HG03378 (cell line): Measurements from ENCODE around the gene CNNM2.

Experiments used
- ATAC-seq: cut with Tn5 transposase; IDR thresholded peaks from one replicate; pipeline ENCODE4 v1.9.1; 2021; ENCODE audit warnings: mild to moderate bottlenecking, moderate library complexity; ENCODE audit not compliant: unreplicated experiment

CNNM2 gene

DNA sequence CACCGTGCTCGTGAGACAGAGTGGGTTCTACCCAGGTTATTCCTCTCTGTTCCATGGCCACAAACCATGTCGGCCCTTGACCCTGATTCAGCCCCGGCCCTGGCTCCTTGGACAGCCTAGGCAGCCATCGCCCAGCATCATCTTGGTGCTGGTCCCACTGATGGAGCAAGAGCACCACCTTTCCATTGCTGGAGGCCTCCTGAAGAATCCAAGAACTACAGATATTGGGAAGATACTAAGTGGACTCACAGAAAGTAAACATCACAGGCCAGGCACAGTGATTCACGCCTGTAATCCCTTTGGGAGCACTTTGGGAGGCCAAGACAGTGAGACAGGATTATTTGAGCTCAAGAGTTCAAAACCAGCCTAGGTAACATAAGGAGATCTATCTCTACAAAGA, 149.9 kb downstream of the CNNM2 start:
- no peak for ATAC-seq

DNA sequence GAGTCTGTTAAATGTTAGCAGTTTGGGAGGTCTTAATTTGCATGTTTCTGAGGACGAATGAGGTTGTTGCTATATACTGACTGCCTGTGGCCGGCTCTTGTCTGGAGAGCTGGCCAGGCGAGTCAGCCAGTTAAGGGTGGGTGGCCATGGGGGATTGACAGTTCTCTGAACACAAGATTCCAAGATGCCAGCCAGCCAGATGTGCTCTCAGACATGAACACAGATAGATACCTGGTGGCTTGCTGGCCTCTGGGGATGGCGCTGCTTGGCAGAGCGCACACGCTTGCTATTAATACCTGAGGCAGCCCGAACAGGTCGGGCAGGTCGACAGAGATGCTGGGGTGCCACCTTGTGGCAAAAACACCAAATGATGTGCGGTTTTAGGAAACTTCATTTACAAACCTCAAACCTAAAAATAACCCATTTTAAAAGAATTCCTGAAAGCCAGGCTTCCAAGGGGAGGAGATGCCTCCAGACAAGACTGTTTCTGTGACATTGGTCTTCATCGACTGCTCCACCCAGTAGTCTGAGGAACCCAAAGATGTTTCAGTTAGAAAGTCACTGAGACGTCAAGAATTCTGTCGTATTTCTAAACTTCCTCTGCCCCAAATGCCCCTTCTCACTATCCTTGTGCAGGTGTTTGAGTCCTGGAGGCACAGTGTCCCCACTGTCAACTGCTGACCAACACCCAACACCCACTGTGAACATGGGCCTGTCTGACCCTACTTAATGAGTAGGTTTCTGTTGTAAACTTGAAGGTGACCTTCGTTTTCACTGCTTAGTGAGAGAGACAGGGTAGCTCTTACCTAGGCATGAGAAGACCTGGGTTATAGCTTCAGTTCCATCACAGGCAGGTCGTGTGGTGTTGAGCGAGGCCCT, 151.6 kb downstream of the CNNM2 start:
- ATAC-seq, result peak; percentile 31

DNA sequence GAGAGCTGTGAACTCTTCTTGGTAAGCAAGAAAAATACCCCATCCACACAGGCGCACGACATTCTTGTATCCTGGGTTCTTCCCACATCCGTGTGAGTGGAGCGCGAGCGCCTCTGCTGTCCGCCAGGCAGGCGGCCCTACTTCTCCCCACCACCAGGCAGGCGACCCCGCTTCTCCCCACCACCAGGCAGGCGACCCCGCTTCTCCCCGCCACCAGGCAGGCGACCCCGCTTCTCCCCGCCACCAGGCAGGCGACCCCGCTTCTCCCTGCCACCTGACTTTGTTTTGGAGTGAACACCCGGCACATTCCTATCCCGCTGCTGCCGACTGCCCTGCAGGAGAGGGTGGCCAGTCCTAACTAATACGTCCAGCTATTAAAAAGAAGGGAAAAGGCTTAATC, 154.2 kb downstream of the CNNM2 start:
- no peak for ATAC-seq

DNA sequence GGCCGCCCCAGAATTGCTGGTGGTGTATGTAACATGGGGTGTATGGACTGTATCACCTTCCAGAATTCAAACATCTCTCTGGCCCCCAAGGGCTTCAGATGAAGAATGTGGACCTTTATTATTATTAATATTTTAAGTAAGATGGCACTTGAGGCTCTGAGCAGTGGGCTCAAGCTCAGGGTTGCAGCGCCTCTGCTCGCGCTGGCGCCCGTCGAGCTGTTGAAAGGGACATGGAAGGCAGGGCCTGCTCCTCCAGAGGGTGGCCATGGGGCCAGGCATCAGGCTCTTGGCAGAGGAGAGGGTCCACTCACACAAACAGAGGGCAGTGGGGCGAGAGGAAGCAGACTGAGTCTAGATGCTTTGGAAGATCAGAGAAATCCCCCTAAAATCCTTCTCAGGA, 154.8 kb downstream of the CNNM2 start:
- ATAC-seq, result no peak

DNA sequence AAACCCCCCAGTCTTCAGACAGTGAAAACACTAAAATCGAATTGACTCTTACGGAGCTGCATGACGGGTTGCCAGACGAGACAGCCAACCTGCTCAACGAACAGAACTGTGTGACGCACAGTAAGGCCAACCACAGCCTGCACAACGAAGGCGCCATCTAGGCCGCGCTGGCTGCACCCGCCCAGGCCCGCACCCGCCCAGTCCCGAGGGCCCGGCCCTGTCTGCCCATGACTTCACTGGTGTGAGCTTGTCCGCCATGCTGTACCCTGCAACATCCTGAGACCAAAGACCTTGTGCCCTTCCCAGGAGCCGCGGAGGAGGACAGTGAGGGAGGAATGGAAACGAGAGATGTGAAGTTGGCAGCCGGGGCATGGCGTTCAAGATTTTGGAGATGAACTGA, 158.9 kb downstream of the CNNM2 start:
- ATAC-seq, result no peak

DNA sequence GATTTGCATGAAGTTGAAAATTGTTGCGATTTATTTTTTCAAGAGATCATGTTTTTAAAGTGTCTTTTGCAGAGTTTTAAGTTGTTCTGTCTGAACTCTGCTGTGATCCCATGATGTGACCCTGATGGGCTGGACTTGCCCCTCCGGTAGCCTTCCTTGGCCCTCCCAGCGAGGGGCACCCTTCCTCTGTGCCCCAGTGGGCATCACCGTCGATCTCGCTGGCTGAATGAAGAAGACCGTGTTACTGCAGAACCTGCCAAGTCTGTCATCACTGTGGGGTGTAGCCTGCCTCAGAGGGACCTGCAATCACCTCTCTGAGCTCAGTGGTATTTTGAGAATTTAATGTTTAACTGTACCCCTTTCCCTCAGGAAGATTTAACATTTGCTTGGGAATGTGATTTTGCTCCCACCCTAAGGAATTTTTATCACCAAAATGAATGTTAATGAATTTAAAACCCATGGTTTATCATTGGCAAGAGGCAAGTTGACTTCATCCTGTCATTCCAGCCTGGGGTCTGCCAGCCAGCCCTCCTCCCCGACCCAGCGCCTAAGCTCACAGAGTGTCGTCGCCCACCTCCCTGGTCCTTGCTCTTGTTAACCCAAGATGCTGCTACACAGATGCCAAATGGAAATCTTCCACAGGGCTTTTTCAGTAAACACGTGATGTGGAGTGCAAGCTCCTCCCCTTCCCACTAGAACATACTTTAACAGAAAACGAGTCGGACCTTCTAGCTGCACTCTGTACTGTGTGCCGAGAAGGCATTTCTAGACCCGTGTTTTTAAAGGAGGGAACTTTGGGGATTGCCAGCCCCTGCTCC, 159.6 kb downstream of the CNNM2 start:
- ATAC-seq, result no peak

DNA sequence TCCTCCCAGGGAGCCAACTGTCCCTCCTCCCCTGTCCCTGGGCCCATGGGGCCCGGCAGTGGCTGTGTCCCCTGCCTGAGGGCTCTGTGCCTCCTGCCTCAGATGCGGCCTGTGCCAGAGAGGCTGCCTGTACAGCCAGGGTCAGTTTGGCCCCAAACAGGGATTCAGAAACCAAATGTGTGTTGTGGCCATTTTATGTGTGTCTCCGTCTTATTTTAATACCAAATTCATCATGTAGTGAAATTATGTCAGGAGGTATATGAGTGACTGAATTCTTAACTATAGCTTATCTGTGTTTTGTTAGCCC, 160.2 kb downstream of the CNNM2 start:
- ATAC-seq, result no peak

DNA sequence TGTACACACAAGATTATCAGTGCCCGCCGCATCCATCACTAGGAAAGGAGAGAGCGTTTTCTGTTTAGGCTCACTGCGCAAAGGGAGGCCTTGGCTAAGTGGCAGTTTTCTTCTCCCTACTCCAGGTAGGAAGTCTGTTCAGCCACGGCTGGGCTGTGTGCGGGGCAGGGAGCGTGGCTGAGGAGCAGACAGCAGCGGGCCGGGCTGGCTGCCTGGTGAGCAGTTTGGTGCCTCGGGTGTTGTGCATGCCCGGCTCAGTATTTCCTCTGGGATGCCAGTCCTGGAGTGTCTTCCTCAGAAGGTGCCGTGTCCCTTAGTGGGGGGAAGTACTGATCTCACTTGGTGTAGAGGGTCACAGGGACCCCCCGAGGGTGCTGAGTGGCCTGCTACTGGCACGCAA, 160.6 kb downstream of the CNNM2 start:
- no peak for ATAC-seq

DNA sequence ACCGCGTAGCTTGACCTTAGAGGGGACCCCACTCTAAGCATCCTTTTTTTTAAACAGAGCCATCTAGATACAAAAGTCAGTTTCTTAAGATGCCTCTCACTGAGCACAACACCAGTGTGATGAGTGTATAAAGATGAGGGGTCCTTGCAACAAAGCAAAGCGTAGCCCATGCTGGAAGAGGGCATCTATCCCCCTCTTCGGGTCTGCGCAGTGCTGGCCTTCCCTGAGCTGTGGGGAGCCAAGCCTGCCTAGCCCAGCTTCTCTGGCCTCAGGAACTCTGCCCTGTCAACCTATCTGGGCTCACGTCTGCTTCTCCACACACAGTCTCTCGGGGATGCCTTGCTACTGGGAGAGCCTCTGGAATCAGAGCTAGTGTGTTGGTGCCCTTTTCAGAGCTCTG, 161.0 kb downstream of the CNNM2 start:
- ATAC-seq, result no peak

DNA sequence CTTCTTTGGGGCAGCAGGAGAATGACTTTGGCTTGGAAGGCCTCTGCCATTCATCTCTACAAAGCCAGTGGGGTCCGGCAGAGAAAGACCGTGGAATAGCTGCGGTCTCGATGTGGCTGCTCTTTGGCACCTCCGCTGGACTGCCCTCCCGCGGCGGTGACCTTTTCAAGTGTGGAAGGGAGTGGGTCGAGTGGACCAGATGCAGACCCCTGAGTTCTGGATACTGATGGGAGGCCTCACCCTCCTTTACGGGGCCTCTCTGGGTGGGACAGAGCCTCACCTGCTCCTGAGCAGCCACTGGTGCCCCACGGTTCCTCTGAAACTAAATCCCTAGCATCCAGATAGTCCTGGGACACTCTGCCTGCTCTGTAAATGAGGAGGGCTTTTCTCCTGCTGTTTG, 161.9 kb downstream of the CNNM2 start:
- no peak for ATAC-seq

DNA sequence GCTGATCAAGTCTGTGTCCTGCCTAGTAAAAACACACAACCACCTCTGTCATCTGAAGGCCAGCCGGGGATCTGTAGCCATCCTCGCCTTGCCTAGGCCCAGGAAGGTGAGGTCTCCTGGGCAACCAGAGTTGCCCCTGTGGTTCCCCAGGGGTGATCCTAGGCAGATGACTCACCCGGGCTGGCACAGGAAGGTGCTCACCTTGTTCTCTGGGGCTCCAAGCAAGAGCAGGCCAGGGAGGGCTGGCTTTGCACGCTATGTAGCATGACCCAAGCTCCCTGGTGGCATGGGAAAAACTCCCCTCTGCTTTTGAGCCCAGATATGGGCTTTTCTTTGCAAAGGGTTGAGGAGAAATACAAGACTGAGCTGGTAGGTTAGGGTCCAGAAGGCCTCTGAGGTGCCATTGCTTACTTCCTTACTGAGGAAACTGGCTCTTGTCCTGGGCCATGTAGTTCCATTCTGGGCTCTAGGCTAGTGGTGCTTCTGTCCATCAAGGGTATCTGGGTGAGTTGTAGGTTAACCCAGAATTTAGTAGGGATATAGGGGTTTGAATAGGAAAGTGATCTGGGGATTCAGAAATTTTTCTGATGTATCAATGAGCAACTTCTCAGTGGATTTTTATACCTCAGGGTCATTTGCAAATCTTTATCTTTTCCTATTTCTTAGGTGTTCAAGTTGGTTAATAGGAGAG, 162.9 kb downstream of the CNNM2 start:
- ATAC-seq, result no peak

DNA sequence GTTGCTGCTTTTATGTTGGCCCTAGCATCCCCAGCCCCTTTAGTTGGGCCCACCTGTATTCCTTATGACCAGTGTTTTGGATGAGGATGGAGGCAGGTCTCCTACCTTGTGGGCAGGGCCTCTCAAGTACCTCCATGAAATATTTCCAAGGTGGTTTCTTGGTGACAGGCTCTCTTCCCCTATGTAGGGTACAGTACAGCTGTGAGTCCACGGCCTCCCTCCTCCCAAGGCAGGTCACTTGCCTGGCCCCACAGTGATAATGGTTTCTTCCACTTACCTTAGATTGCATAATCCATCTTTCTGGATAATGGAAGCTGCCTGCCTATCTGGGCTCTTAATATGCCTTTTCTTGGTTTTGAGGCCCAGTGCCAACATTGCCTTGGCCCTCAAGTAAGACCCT, 164.6 kb downstream of the CNNM2 start:
- ATAC-seq, result no peak

DNA sequence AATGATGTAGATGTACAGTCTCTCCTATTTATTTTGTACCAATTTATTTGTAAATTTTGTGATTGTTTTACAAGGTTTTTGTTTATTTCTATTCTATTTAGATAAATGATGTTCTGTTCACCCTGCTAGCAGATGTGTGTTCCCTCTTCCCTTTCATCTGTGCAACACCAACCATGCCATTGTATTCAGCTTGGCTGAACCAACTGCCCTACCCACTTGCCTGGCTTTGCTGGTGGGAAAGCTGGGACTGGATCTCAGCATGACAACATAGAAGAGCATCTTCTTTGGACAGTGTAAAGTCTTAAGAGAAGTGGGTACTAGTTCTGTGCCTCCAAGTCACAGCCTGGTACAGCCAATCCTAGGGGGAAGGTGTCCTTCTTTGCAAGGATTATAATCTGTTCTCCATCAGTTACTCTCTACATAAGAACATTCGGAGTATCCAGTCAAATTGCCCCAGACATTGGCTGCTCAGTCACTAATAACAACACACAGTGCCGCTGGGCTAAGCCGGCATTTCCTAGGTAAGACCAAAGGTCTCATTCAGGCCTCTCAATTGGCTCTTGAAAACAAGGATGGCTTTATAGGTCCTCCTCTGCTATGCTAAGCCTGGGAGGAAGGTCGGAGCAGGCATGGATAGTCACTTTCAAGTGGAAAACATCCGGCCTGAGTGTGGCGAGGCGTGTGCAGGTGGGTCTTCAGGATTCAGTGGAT, 165.3 kb downstream of the CNNM2 start:
- no peak for ATAC-seq

DNA sequence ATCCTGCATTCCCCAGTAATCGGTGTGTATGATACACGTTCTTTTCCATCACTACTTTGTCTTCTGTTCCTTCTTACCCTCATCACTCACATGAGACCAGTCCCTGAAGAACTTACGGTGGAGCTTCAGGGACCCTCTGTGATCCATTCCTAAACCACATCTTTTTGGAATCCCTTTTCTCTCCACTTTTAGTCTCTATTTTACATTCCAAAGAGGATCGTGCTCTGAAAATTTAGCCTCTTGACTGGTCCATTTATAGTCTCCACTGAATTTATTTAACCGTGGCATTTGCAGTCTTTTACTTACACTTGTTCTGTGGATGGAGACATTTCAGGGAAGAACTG, 165.9 kb downstream of the CNNM2 start:
- no peak for ATAC-seq

DNA sequence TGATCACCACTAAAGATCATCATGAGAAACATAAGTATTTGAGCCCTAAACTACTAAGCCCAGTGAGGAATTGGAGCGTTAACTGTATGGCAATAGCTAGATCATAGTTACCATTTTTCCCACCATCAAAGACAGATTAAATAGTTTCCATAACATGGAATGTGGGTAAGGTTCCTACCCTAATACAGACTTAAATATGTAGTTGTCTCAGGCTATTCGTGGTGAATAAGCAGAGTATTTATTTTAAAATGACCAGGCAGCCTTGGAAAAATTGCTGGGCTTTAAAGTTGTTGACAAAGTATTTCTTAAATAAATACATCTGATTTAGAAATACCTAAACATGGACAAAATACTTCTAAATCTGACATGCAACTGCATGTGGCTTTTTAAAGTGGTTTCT, 168.2 kb downstream of the CNNM2 start:
- ATAC-seq, result no peak

DNA sequence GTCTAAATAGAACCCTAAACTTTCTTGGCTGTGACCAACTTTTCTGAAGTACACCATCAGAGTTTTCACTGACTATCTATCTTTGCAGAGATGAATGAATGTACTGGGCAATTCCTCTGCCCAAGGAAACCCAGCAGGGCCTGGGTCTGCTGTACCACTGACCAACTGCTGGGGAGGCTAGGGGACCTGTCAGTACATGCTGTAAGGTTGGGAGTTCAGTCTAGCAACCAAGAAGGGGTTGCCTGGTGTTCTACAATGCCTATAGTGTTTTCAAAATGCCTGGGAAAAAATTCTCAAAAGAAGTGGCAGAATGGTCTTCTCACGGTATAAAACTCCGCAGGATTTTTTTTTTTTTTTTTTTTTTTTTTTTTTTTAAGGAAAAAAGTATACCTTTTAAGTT, 168.7 kb downstream of the CNNM2 start:
- ATAC-seq, result no peak

DNA sequence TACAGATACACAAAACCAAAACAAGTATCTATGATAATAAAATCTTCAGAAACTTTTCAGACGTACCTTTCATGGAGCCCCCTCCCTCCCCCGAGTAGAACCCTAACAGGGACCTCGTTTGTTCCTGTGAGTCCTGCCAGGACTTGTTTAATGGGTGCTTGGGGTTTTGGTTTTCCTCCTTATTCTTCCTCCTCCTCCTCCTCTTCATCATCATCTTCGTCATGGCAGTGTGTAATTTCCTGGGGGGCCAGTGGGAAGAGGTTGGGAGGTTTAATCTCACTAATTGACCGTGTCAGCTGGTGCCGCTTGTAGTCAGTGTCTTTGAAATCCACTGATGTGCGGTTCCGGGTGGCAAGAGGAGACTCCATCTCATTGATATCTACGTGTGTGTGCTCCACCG, 171.4 kb downstream of the CNNM2 start:
- no peak for ATAC-seq

DNA sequence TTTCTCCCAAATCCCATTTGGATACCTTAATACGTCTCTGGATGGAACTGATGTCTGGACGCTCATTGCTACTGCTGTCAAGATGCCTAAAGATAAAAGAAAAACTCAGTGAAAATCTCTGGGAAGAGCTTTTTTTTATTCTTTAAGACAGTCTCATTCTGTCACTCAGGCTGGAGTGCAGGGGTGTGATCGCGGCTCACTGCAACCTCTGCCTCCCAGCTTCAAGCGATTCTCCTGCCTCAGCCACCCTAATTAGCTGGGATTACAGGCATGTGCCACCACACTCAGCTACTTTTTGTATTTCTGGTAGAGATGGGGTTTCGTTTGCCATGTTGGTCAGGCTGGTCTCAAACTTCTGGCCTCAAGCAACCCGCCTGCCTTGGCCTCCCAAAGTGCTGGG, 172.8 kb downstream of the CNNM2 start:
- no peak for ATAC-seq

DNA sequence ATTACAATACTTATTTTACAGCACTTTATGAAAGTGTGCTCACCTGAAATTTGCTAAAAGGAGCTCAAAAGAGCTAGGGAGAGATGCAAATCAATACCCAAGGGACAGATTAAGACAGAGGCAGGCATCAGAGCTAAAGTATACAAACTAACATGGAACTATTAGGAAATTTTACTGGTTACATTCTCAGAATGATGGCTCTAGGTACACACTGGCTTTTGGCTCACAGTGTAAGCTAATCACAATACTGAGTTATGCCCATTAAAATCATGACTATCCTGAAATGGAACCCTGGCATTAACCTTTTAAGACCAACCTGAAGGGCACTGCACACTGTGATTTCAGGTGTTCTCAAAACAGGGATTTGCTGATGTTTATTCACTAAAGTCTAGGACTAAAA, 176.9 kb downstream of the CNNM2 start:
- ATAC-seq, result no peak

DNA sequence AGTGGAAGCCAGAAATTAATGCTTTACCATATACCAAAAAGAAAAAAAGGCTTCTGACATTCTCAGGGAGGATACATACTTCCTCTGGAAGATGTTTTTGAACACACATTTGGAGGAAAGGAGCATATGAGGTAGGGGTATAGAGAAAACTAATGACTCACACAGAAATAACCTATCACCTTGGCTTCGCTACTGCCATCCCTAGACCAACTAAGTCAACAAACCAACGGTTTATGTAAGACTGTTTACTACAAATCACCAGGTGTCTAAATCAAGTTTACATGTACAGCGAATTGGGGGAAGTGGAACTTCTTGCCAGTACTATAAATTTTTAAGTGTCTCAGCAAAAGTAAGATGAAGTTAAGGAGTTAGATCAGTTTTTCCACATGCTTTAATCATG, 178.0 kb downstream of the CNNM2 start:
- ATAC-seq, result no peak

DNA sequence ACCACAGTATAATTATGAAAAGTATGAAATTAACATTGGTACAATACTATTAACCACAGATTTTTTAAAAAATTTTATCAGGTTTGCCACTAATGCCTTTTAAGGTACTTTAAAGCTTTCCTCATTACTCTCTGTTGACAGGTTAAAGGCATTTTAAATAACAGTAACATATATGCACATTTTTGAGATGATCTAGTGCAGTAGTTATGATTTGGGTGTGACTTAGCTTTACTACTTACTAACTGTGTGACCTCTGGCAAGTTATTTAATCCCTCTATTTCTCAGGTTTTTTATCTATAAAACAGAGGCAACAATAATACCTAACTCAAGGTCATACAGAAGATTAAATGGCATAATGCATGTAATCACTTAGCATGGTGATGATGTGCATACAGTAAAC, 180.1 kb downstream of the CNNM2 start:
- ATAC-seq, result no peak
